GM12873 (cell line): Measurements from ENCODE around the gene ARMS2.

Experiments
- TF ChIP-seq, protein P1 (sequence below): IDR thresholded peaks from 2 replicates; pipeline ENCODE4 v1.5.1; 2012; ENCODE audit warnings: low read depth, mild to moderate bottlenecking, moderate library complexity, low read length, control low read depth; ENCODE audit not compliant: insufficient read depth; ENCODE audit errors: missing control alignments

The ARMS2 gene

DNA sequence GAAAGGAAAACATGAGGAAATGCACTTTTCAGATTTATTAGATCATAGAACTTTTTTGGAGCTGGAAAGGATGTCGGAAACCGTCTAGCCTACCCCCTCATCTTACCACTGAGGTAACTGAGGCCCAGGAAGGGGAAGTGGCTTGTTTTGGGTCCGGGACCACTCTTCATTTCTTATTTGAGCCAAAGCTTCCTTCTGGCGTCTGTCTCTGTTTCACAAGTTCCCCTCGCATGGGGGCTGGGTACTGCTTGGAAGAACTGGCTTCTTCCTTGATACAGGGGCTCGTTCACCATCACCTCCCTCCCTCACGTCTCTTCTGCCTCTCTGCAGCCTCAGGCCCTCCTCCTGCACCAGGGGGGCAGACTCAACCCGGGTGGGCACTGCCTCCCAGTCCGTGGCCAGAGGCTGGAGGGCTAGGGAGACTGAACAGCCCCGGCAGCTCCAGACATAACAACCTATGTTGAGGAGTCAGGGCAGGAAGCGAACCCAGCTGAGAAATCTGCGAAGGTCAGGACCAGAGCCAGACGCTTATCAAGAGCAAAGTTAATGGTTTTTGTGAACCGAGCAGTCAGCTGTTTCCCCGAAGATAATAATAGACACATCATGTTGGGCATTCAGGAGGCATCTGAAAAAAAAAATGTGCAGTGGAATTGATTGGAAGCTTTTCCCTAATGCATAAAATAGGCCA is 19.8 kb downstream of the ARMS2 start:
- TF ChIP-seq, protein P1, sequence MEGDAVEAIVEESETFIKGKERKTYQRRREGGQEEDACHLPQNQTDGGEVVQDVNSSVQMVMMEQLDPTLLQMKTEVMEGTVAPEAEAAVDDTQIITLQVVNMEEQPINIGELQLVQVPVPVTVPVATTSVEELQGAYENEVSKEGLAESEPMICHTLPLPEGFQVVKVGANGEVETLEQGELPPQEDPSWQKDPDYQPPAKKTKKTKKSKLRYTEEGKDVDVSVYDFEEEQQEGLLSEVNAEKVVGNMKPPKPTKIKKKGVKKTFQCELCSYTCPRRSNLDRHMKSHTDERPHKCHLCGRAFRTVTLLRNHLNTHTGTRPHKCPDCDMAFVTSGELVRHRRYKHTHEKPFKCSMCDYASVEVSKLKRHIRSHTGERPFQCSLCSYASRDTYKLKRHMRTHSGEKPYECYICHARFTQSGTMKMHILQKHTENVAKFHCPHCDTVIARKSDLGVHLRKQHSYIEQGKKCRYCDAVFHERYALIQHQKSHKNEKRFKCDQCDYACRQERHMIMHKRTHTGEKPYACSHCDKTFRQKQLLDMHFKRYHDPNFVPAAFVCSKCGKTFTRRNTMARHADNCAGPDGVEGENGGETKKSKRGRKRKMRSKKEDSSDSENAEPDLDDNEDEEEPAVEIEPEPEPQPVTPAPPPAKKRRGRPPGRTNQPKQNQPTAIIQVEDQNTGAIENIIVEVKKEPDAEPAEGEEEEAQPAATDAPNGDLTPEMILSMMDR: no peak

DNA sequence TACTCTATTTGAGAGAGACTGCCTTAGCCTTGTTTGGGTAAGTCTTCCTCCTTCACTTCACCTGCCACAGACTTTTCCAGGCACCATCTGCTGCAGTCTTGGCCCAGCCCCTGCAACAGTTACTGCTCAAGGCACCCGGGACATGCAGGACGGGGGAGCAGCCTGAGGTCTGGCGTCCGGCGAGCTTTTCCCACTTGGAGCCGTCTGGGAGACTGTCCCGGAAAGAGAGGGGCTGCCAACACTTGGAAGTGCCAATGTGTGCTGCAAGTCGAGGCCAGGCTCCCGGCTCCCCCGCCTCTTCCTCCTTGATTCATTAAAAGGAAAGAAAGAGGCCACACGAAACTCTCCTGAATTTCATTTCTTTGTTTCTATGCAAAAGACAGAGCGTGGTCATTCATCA is 20.6 kb downstream of the ARMS2 start:
- TF ChIP-seq, protein P1: no peak

DNA sequence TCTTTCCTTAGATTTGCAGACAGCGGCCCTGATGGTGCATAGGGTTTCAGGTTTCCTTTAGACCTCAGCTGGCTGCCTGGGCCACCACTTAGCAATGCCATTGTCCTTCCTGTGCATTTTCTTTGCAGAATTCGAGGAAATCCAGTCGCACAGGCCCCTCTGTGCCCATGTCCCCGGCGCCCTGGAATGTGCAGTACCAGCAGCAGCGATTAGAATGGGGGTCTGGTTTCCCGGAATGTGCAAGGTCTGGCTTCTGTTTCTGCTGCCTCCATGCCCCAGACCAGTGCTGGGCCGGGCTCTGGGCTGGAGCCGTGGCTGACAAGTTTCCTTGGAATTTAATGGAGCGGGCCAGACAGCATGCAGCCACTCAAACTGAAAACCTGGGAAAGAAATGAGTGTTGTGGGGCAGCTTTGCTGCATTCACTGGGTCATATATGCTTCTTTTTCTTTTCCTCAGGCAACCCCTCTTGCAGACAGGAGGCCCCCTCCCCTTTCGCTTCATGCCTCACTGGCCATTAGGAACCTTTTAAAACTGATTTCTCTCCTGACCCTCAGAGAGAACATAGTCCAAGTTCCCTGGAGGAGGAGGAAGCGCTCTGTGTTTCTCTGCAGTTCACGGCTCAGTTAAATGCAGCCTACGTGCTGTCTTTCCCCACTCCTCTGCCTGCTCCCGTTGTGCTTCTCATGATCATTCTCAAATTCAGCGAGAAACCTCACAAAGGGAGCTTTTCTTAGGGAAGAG is 21.3 kb downstream of the ARMS2 start:
- TF ChIP-seq, protein P1: no peak

DNA sequence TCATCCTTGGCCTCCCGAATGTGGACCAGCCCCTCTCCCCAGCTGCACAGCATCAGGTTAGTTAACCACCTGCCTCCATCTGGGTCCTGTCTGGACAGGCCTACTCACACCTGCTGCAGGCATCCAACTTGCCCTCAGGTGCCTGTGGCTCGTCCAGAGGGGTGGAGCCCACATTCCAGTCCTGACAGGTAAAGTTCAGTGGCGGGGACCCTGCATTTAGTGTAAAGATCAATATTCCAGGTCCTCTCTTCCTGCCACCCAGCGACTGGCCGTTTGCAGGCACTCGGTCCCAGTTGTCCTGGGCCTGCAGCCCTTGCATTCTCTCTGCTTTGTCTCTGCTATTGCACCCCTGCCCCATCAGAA is 21.9 kb downstream of the ARMS2 start:
- TF ChIP-seq, protein P1: no peak

DNA sequence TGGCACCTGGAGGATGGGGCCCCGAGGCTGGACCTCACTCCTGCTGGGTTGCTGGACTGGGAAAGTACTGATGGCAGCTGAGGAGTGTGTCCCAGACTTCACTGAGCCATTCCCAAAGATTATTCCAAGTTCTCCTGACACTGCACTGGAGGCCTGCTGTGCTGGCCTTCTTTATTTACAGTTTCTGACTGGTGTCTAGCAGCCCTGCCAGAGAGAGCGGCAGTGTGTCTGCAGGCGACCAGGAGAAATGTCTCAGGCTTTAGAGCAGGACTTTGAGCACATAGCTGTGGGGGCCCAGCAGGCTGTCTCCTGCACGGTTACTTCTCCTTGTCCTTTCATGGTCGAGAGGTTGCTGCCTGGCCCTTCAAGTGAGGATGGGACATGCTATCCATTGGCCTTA is 23.0 kb downstream of the ARMS2 start:
- TF ChIP-seq, protein P1: no peak

DNA sequence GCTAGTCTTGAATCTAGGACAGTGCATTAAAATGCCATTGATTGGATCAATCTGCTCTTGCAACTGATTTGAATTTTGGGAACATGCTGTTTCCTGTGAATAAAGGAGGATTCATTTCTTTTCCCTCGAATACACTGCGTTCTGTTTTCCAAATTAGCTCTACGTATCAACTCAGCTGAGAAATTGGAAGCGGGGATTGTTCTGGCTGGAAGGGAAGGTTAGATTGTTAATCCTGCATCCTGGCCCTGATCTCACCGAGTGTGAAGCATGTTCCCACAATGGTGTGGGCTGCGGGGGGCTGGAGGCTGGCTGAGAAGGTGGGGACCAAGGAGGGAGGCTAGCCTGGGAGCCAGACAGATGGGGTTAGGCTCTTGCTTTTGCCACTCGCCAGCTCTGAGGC is 24.5 kb downstream of the ARMS2 start:
- TF ChIP-seq, protein P1: no peak

DNA sequence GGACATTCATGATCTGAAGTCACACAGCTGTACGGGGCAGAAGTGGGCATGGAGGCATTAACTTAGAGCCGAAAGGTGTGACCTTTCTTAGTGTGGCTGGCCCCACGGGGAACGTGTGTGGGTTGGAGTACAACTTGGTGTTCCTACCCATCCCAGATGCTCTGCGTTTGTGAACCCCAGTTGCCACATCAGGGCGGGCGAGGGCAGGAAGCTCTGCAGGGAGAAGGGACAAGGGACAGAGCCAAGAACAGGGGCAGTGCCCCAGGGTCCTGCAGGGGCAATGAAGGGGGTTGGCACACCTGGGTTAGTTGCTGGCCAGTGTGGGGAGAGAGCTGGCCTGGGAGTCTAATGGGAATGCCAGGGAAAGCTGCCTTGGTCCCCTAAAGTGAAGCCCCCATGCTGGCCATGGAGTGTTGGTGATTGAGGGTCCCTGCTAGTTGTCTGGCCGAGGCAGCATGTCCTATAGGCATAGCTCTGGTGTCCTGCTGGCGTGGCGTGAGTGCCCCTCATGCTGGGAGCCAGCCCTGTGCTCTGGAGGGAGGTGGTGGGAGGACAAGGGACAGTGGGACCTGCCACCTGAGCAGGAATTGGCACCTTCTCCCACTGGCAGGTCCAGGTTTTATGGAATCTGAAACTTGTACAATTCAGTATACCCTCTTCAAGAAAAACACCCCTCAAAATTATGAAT is 25.8 kb downstream of the ARMS2 start:
- TF ChIP-seq, protein P1: no peak
